Trophoblast cell (in vitro differentiated cells and primary cell): ENCODE results near the gene A3GALT2. TPM values are rescaled to one million over a fixed set of nuclear protein-coding genes. Genes with fewer than 3 reads are reported as not detected.

Experiments
- DNase-seq, 2 donors: peaks; one replicate each; pipeline ENCODE4 v3.0.0-alpha.2; 2016
- H2AFZ ChIP-seq: 2 replicates; pipeline ENCODE4 v1.6.1; 2013; ENCODE audit warnings: low read length, moderate library complexity, mild to moderate bottlenecking; ENCODE audit not compliant: insufficient read depth, poor library complexity
- H2AK5ac ChIP-seq: 2 replicates; pipeline ENCODE4 v1.6.1; 2013; ENCODE audit warnings: mild to moderate bottlenecking, low read length
- H2BK120ac ChIP-seq: 2 replicates; pipeline ENCODE4 v1.6.1; 2013; ENCODE audit warnings: low read length, mild to moderate bottlenecking, moderate library complexity; ENCODE audit not compliant: insufficient read depth, poor library complexity
- H2BK12ac ChIP-seq: 2 replicates; pipeline ENCODE4 v1.6.1; 2013; ENCODE audit warnings: mild to moderate bottlenecking, low read length, moderate library complexity
- H2BK5ac ChIP-seq: 2 replicates; pipeline ENCODE4 v1.6.1; 2013; ENCODE audit warnings: low read length, low read depth, moderate library complexity, mild to moderate bottlenecking; ENCODE audit not compliant: poor library complexity
- H3K14ac ChIP-seq: 2 replicates; pipeline ENCODE4 v1.6.1; 2013; ENCODE audit warnings: mild to moderate bottlenecking, low read length
- H3K18ac ChIP-seq: 2 replicates; pipeline ENCODE4 v1.6.1; 2013; ENCODE audit warnings: mild to moderate bottlenecking, low read length
- H3K23ac ChIP-seq: 2 replicates; pipeline ENCODE4 v1.6.1; 2013; ENCODE audit warnings: low read length
- H3K27ac ChIP-seq: 2 replicates; pipeline ENCODE4 v1.5.1; 2013; ENCODE audit warnings: low read depth, mild to moderate bottlenecking, inconsistent platforms, low read length, moderate library complexity
- H3K27me3 ChIP-seq: 2 replicates; pipeline ENCODE4 v1.6.1; 2013; ENCODE audit warnings: inconsistent platforms, mild to moderate bottlenecking, low read length, moderate library complexity; ENCODE audit not compliant: insufficient read depth
- H3K36me3 ChIP-seq, 2 experiments: 1 replicate in 1 of 2; 2 replicates in 1 of 2; pipeline ENCODE4 v1.6.1; 2013; ENCODE audit warnings: low read length in 2 of 2, mild to moderate bottlenecking in 2 of 2, moderate library complexity in 1 of 2; ENCODE audit not compliant: insufficient read depth in 2 of 2, control insufficient read depth in 1 of 2
- H3K4ac ChIP-seq: 2 replicates; pipeline ENCODE4 v1.6.1; 2013; ENCODE audit warnings: low read depth, mild to moderate bottlenecking, low read length, moderate library complexity
- H3K4me1 ChIP-seq, 2 experiments: 1 replicate in 1 of 2; 2 replicates in 1 of 2; pipeline ENCODE4 v1.6.1; 2013; ENCODE audit warnings: low read length in 2 of 2, mild to moderate bottlenecking in 2 of 2, moderate library complexity in 1 of 2; ENCODE audit not compliant: insufficient read depth in 2 of 2, control insufficient read depth in 1 of 2
- H3K4me2 ChIP-seq: 2 replicates; pipeline ENCODE4 v1.6.1; 2013; ENCODE audit warnings: inconsistent platforms, mild to moderate bottlenecking, low read length, moderate library complexity
- H3K4me3 ChIP-seq: 2 replicates; pipeline ENCODE4 v1.5.1; 2013; ENCODE audit warnings: mild to moderate bottlenecking, low read depth, low read length, inconsistent platforms
- H3K79me1 ChIP-seq: one replicate; pipeline ENCODE4 v1.6.1; 2013; ENCODE audit warnings: low read length
- H3K79me2 ChIP-seq: 2 replicates; pipeline ENCODE4 v1.6.1; 2013; ENCODE audit warnings: low read length, mild to moderate bottlenecking; ENCODE audit not compliant: control insufficient read depth, insufficient read depth, poor library complexity
- H3K9ac ChIP-seq: 2 replicates; pipeline ENCODE4 v1.6.1; 2013; ENCODE audit warnings: mild to moderate bottlenecking, low read length
- H3K9me3 ChIP-seq: 2 replicates; pipeline ENCODE4 v1.6.1; 2013; ENCODE audit warnings: low read depth, mild to moderate bottlenecking, control low read depth, inconsistent platforms, low read length; ENCODE audit not compliant: insufficient read depth
- H4K12ac ChIP-seq: 2 replicates; pipeline ENCODE4 v1.6.1; 2013; ENCODE audit warnings: low read depth, mild to moderate bottlenecking, low read length, moderate library complexity
- H4K8ac ChIP-seq: 2 replicates; pipeline ENCODE4 v1.6.1; 2013; ENCODE audit warnings: low read depth, mild to moderate bottlenecking, low read length, moderate library complexity
- H4K91ac ChIP-seq: one replicate; pipeline ENCODE4 v1.6.1; 2013; ENCODE audit warnings: low read depth, mild to moderate bottlenecking, low read length, moderate library complexity
- WGBS: extraction: QIAGEN DNeasy Blood & Tissue Kit; methylation state at CpG from one replicate; pipeline ENCODE4 v1.1.7; 2013; ENCODE audit warnings: missing lambda C conversion rate; ENCODE audit not compliant: insufficient read length, insufficient coverage; ENCODE audit errors: extremely low coverage; 5-methylcytosine and 5-hydroxymethylcytosine counted together
- polyA plus RNA-seq: library from polyadenylated mRNA; stranded (reverse); fragments of 200-250 nt; gene quantifications from 2 replicates; pipeline ENCODE4 v1.2.3, GENCODE V29; 2013

The A3GALT2 gene
- polyA plus RNA-seq, result not detected in 2 replicates

- no peak within 1 kb of the TSS for H3K14ac ChIP-seq
- no peak within 1 kb of the TSS for H3K27ac ChIP-seq
- no peak within 1 kb of the TSS for H2AK5ac ChIP-seq
- H2BK5ac ChIP-seq, result no peak within 1 kb of the TSS
- no peaks in the 10 kb centered on the region for H3K27me3 ChIP-seq
- H2BK12ac ChIP-seq, result no peak within 1 kb of the TSS
- no peaks in the 10 kb centered on the region for H3K4me1 ChIP-seq
- no peak within 1 kb of the TSS for H3K4ac ChIP-seq
- no peak for DNase-seq
- H2BK120ac ChIP-seq, result no peak within 1 kb of the TSS
- H4K91ac ChIP-seq, result no peak within 1 kb of the TSS
- no peak within 1 kb of the TSS for H4K8ac ChIP-seq
- no peak within 1 kb of the TSS for H3K18ac ChIP-seq
- H3K36me3 ChIP-seq, result peaks cover 30 to 31% of the 10 kb centered on the region in 2 experiments
- H3K79me1 ChIP-seq, result no peaks in the 10 kb centered on the region
- H3K4me2 ChIP-seq, result no peak within 1 kb of the TSS
- H3K9me3 ChIP-seq, result no peaks in the 10 kb centered on the region
- H3K9ac ChIP-seq, result no peak within 1 kb of the TSS
- no peak within 1 kb of the TSS for H3K23ac ChIP-seq
- H3K79me2 ChIP-seq, result no peaks in the 10 kb centered on the region
- WGBS, result no CpG with 5 or more reads among the region's 8 CpGs
- H3K4me3 ChIP-seq, result no peak within 1 kb of the TSS
- no peak within 1 kb of the TSS for H2AFZ ChIP-seq
- H4K12ac ChIP-seq, result no peak within 1 kb of the TSS
Observed at GRCh38 chr1:33320619-33321165, at the start of gene A3GALT2. Gene A3GALT2, minus strand, starts transcription at chr1:33321098. Its CDS starts 0 bp downstream, at chr1:33321098.

GRCh38 chr1:33370301-33370700, 49.4 kb upstream of the A3GALT2 start:
- no CpG with 5 or more reads among the region's 4 CpGs for WGBS

GRCh38 chr1:33369764-33370163, 48.9 kb upstream of the A3GALT2 start:
- H4K91ac ChIP-seq, result no peak overlapping the region
- H3K79me2 ChIP-seq, result no peaks in the 10 kb centered on the region
- no peak for DNase-seq
- H2AFZ ChIP-seq, result no peak overlapping the region
- H3K23ac ChIP-seq, result no peak overlapping the region
- H2BK5ac ChIP-seq, result no peak overlapping the region
- H3K27ac ChIP-seq, result no peak overlapping the region
- no CpG with 5 or more reads among the region's 2 CpGs for whole genome bisulfite sequencing
- peaks cover 9% of the 10 kb centered on the region for H3K79me1 ChIP-seq
- no peak overlapping the region for H3K14ac ChIP-seq
- H3K4ac ChIP-seq, result no peak overlapping the region
- H3K4me2 ChIP-seq, result no peak overlapping the region
- no peak overlapping the region for H4K12ac ChIP-seq
- no peak overlapping the region for H2AK5ac ChIP-seq
- H3K4me1 ChIP-seq, result peaks cover 10 to 23% of the 10 kb centered on the region in 2 experiments
- no peak overlapping the region for H3K9ac ChIP-seq
- no peak overlapping the region for H2BK12ac ChIP-seq
- H4K8ac ChIP-seq, result no peak overlapping the region
- no peaks in the 10 kb centered on the region for H3K27me3 ChIP-seq
- no peak overlapping the region for H3K4me3 ChIP-seq
- H3K36me3 ChIP-seq, result no peaks in the 10 kb centered on the region
- H2BK120ac ChIP-seq, result no peak overlapping the region
- H3K18ac ChIP-seq, result no peak overlapping the region
- no peaks in the 10 kb centered on the region for H3K9me3 ChIP-seq

More at GRCh38 chr1:33370301-33370700, 49.4 kb upstream of the A3GALT2 start:
- no peak overlapping the region for H3K4ac ChIP-seq
- no peak overlapping the region for H4K12ac ChIP-seq
- H3K9me3 ChIP-seq, result no peaks in the 10 kb centered on the region
- no peak overlapping the region for H2BK12ac ChIP-seq
- H4K91ac ChIP-seq, result no peak overlapping the region
- H3K4me1 ChIP-seq, result peaks cover 4 to 18% of the 10 kb centered on the region in 2 experiments
- no peaks in the 10 kb centered on the region for H3K36me3 ChIP-seq
- no peak overlapping the region for H3K23ac ChIP-seq
- H3K18ac ChIP-seq, result no peak overlapping the region
- H2BK5ac ChIP-seq, result no peak overlapping the region
- H3K79me2 ChIP-seq, result no peaks in the 10 kb centered on the region
- no peaks in the 10 kb centered on the region for H3K27me3 ChIP-seq
- H4K8ac ChIP-seq, result no peak overlapping the region
- no peak overlapping the region for H3K14ac ChIP-seq
- no peak overlapping the region for H2AFZ ChIP-seq
- DNase-seq, result no peak
- H3K9ac ChIP-seq, result no peak overlapping the region
- H3K79me1 ChIP-seq, result peaks cover 4% of the 10 kb centered on the region
- no peak overlapping the region for H3K4me3 ChIP-seq
- no peak overlapping the region for H2BK120ac ChIP-seq
- no peak overlapping the region for H3K4me2 ChIP-seq
- H3K27ac ChIP-seq, result no peak overlapping the region
- no peak overlapping the region for H2AK5ac ChIP-seq

GRCh38 chr1:33369081-33369480, 48.2 kb upstream of the A3GALT2 start:
- no peak overlapping the region for H4K12ac ChIP-seq
- no peak overlapping the region for H3K27ac ChIP-seq
- no peak for DNase-seq
- H3K79me1 ChIP-seq, result peaks cover 14% of the 10 kb centered on the region
- H3K4me3 ChIP-seq, result no peak overlapping the region
- H3K27me3 ChIP-seq, result no peaks in the 10 kb centered on the region
- no peaks in the 10 kb centered on the region for H3K36me3 ChIP-seq
- H3K14ac ChIP-seq, result no peak overlapping the region
- H3K9me3 ChIP-seq, result no peaks in the 10 kb centered on the region
- no peak overlapping the region for H2AK5ac ChIP-seq
- no peak overlapping the region for H4K91ac ChIP-seq
- no peak overlapping the region for H3K4ac ChIP-seq
- peaks cover 16 to 29% of the 10 kb centered on the region in 2 experiments for H3K4me1 ChIP-seq
- WGBS, result no CpG with 5 or more reads among the region's 9 CpGs
- H3K79me2 ChIP-seq, result peaks cover 2% of the 10 kb centered on the region
- no peak overlapping the region for H2AFZ ChIP-seq
- H2BK12ac ChIP-seq, result no peak overlapping the region
- H3K23ac ChIP-seq, result no peak overlapping the region
- H3K4me2 ChIP-seq, result no peak overlapping the region
- no peak overlapping the region for H2BK5ac ChIP-seq
- H4K8ac ChIP-seq, result no peak overlapping the region
- no peak overlapping the region for H3K9ac ChIP-seq
- H2BK120ac ChIP-seq, result no peak overlapping the region
- H3K18ac ChIP-seq, result no peak overlapping the region
